CD14-positive monocyte (primary cell): ENCODE data around the gene SPG7. TPM values are rescaled to one million over a fixed set of nuclear protein-coding genes. Genes with fewer than 3 reads are reported as not detected.

Experiments used
- DNase-seq, 3 donors: peaks; one replicate each; pipeline ENCODE4 v3.0.0-alpha.2; 2011 to 2022
- H2AFZ ChIP-seq: 2 replicates; pipeline ENCODE4 v1.6.0; 2012; ENCODE audit warnings: mild to moderate bottlenecking, low read depth, low read length, inconsistent platforms; ENCODE audit not compliant: insufficient read depth, poor library complexity, severe bottlenecking
- H3K27ac ChIP-seq, 2 donors: 1 replicate in 1 of 2; 2 replicates in 1 of 2; pipeline ENCODE4 v1.5.1; 2012 to 2013; ENCODE audit warnings: low read length in 2 of 2, control low read depth in 1 of 2, inconsistent platforms in 1 of 2, low read depth in 1 of 2, mild to moderate bottlenecking in 1 of 2
- H3K27me3 ChIP-seq, 2 donors: one replicate each; pipeline versions ENCODE4 v1.6.0 to v1.6.1; 2011 to 2013; ENCODE audit warnings: low read length in 2 of 2; ENCODE audit not compliant: control insufficient read depth in 2 of 2, insufficient read depth in 2 of 2
- H3K36me3 ChIP-seq, 2 donors: replicated peaks in 1 of 2; 1 replicate in 1 of 2; 2 replicates in 1 of 2; pipeline versions ENCODE4 v1.5.1 to v1.6.1; 2012 to 2013; ENCODE audit warnings: low read length in 2 of 2, control low read depth in 1 of 2, inconsistent platforms in 1 of 2, mild to moderate bottlenecking in 1 of 2; ENCODE audit not compliant: insufficient read depth in 2 of 2, control insufficient read depth in 1 of 2
- H3K4me1 ChIP-seq, 2 donors: 1 replicate in 1 of 2; 2 replicates in 1 of 2; pipeline versions ENCODE4 v1.5.1 to v1.6.1; 2012 to 2013; ENCODE audit warnings: low read length in 2 of 2, control low read depth in 1 of 2, inconsistent platforms in 1 of 2, mild to moderate bottlenecking in 1 of 2, moderate library complexity in 1 of 2; ENCODE audit not compliant: insufficient read depth in 2 of 2, control insufficient read depth in 1 of 2
- H3K4me2 ChIP-seq: replicated peaks from 2 replicates; pipeline ENCODE3; 2012; ENCODE audit warnings: low read length, moderate library complexity, mild to moderate bottlenecking; ENCODE audit not compliant: poor library complexity, severe bottlenecking; ENCODE audit errors: extremely low read depth
- H3K4me3 ChIP-seq, 3 experiments: fragments of 200-600 bp in 1 of 3; sonication (generic) in 1 of 3; replicated peaks in 1 of 3; 1 replicate in 2 of 3; 2 replicates in 1 of 3; pipeline ENCODE4 v1.5.1; 2011 to 2013; ENCODE audit warnings: low read length in 3 of 3, mild to moderate bottlenecking in 3 of 3, control low read depth in 2 of 3, low read depth in 2 of 3, inconsistent platforms in 1 of 3, moderate library complexity in 1 of 3
- H3K79me2 ChIP-seq: 2 replicates; pipeline ENCODE4 v1.6.0; 2012; ENCODE audit warnings: mild to moderate bottlenecking, control low read depth, inconsistent platforms, low read length, moderate library complexity; ENCODE audit not compliant: insufficient read depth
- H3K9ac ChIP-seq: 2 replicates; pipeline ENCODE4 v1.6.0; 2017; ENCODE audit warnings: low read length, mild to moderate bottlenecking; ENCODE audit not compliant: insufficient read depth, poor library complexity, severe bottlenecking
- H3K9me3 ChIP-seq, 2 donors: replicated peaks in 1 of 2; 1 replicate in 1 of 2; 2 replicates in 1 of 2; pipeline versions ENCODE4 v1.5.1 to v1.6.1; 2012 to 2013; ENCODE audit warnings: low read length in 2 of 2, control low read depth in 1 of 2; ENCODE audit not compliant: control insufficient read depth in 1 of 2, insufficient read depth in 1 of 2
- H4K20me1 ChIP-seq: 2 replicates; pipeline ENCODE4 v1.6.0; 2012; ENCODE audit warnings: mild to moderate bottlenecking, low read length, control low read depth, moderate library complexity; ENCODE audit not compliant: insufficient read depth
- H3K27ac Mint-ChIP-seq, 7 donors: one replicate each; pipeline ENCODE4 v1.8.0; 2020; ENCODE audit warnings: mild to moderate bottlenecking in 7 of 7, mixed read lengths in 7 of 7, moderate library complexity in 6 of 7, inconsistent platforms in 2 of 7
- H3K27me3 Mint-ChIP-seq, 3 donors: one replicate each; pipeline ENCODE4 v1.8.0; 2021 to 2022; ENCODE audit warnings: low read depth in 3 of 3, mild to moderate bottlenecking in 3 of 3, mixed read lengths in 3 of 3, moderate library complexity in 3 of 3, inconsistent platforms in 1 of 3
- H3K36me3 Mint-ChIP-seq, 2 donors: one replicate each; pipeline ENCODE4 v1.8.0; 2020; ENCODE audit warnings: mixed read lengths in 2 of 2, inconsistent platforms in 1 of 2, mild to moderate bottlenecking in 1 of 2
- H3K4me1 Mint-ChIP-seq: one replicate; pipeline ENCODE4 v1.8.0; 2020; ENCODE audit warnings: mild to moderate bottlenecking, mixed read lengths
- H3K4me3 Mint-ChIP-seq, 2 donors: one replicate each; pipeline ENCODE4 v1.8.0; 2020; ENCODE audit warnings: mild to moderate bottlenecking in 2 of 2, mixed read lengths in 2 of 2, moderate library complexity in 1 of 2
- H3K9me3 Mint-ChIP-seq, 7 donors: one replicate each; pipeline ENCODE4 v1.8.0; 2020 to 2022; ENCODE audit warnings: mixed read lengths in 7 of 7, mild to moderate bottlenecking in 6 of 7, moderate library complexity in 6 of 7, inconsistent platforms in 2 of 7
- WGBS: methylation state at CpG from one replicate; pipeline ENCODE4 v1.1.5; 2013; ENCODE audit warnings: missing lambda C conversion rate; ENCODE audit not compliant: insufficient coverage; 5-methylcytosine and 5-hydroxymethylcytosine counted together
- intact Hi-C, 2 donors: fragments of 100-400 bp; cut with micrococcal nuclease; formaldehyde crosslinking; loops; one replicate each; pipeline versions ENCODE4 v1.15.0 to v1.15.1; 2023
- polyA plus RNA-seq, 3 donors: library from polyadenylated mRNA; depleted of rRNA in 1 of 3; unstranded in 2 of 3; stranded (reverse) in 1 of 3; fragments of 300-500 nt in 2 of 3; fragments of >200 nt in 1 of 3; fragmentation: Illumina TruSeq in 2 of 3; gene quantifications; 1 replicate in 2 of 3; 2 replicates in 1 of 3; pipeline ENCODE4 v1.2.3, GENCODE V29; 2012 to 2021
- TF ChIP-seq, protein P1 (sequence below): fragments of 200-600 bp; IDR thresholded peaks from one replicate; pipeline ENCODE4 v1.8.0; 2022; ENCODE audit warnings: antibody characterized with exemption, mild to moderate bottlenecking

SPG7 gene
- polyA plus RNA-seq, 3 donors = 30.3 to 120 (median 34.4) TPM

DNA sequence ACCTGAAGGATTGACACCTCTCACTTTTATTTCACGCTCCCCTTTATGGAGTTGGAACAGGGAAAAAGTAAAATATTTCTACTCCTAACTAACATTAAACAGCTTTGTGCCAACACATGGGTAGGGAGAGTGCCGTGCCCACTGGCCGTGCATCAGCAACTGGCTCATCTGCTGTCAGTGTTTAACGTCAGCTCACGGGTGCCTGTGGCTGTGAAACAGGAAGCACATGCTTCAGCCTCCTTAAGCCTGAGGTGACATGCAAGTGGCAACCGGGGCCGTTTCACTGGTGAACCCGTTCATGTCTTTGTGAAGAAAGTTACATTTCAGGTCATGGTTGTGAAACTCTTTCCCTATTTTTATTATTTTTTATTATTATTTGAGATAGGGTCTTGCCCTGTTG, 3.2 kb downstream of the SPG7 start:
- intact Hi-C loops = no loop called here
- no peak overlapping the region for H3K9ac ChIP-seq
- peaks cover 47% of the 10 kb centered on the region for H3K79me2 ChIP-seq
- H3K4me3 ChIP-seq = no peak overlapping the region
- Mint-ChIP-seq H3K27me3 (no peaks in the 10 kb centered on the region), H3K9me3 (no peaks in the 10 kb centered on the region), H3K4me3 (no peak overlapping the region), H3K36me3 (peaks cover 35 to 53% of the 10 kb centered on the region in 2 donors), H3K4me1 (peaks cover 20% of the 10 kb centered on the region), H3K27ac (peak overlapping the region in 4 of 7 donors; percentile 28 to 74 (median 60))
- H3K36me3 ChIP-seq = peaks cover 37 to 58% of the 10 kb centered on the region in 2 donors
- no peaks in the 10 kb centered on the region for H3K27me3 ChIP-seq
- 7% methylated on average over 4 of the region's 8 CpGs for WGBS
- DNase-seq = no peak
- TF ChIP-seq, protein P1, sequence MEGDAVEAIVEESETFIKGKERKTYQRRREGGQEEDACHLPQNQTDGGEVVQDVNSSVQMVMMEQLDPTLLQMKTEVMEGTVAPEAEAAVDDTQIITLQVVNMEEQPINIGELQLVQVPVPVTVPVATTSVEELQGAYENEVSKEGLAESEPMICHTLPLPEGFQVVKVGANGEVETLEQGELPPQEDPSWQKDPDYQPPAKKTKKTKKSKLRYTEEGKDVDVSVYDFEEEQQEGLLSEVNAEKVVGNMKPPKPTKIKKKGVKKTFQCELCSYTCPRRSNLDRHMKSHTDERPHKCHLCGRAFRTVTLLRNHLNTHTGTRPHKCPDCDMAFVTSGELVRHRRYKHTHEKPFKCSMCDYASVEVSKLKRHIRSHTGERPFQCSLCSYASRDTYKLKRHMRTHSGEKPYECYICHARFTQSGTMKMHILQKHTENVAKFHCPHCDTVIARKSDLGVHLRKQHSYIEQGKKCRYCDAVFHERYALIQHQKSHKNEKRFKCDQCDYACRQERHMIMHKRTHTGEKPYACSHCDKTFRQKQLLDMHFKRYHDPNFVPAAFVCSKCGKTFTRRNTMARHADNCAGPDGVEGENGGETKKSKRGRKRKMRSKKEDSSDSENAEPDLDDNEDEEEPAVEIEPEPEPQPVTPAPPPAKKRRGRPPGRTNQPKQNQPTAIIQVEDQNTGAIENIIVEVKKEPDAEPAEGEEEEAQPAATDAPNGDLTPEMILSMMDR = no peak
- H3K4me2 ChIP-seq = no peak overlapping the region
- peaks cover 6% of the 10 kb centered on the region for H4K20me1 ChIP-seq
- no peaks in the 10 kb centered on the region for H3K9me3 ChIP-seq
- peaks cover 21 to 30% of the 10 kb centered on the region in 2 donors for H3K4me1 ChIP-seq
- H3K27ac ChIP-seq = no peak overlapping the region
- no peak overlapping the region for H2AFZ ChIP-seq

DNA sequence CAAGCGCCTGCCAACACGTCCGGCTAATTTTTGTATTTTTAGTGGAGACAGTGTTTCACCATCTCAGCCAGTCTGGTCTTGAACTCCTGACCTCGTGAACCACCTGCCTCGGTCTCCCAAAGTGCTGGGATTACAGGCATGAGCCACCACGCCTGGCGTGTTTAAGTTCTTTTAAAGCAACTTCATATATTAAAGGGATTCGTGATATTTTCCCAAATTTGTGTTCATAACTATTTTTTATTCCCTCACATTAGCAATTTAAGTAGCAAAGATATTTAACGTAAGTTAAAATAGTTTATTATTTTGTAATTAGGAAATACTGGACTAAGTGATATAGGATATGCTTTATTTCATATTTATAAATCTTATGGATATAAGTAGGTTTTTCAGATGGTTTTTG, 4.2 kb downstream of the SPG7 start:
- intact Hi-C loops = no loop called here
- Histone ChIP-seq H2AFZ (no peak overlapping the region), H3K9ac (no peak overlapping the region), H3K27ac (no peak overlapping the region), H3K4me3 (no peak overlapping the region), H3K27me3 (no peaks in the 10 kb centered on the region), H3K4me1 (peaks cover 12 to 19% of the 10 kb centered on the region in 2 donors), H3K36me3 (peaks cover 45 to 69% of the 10 kb centered on the region in 2 donors), H3K79me2 (peaks cover 47% of the 10 kb centered on the region), H3K9me3 (peaks cover 0 to 2% of the 10 kb centered on the region in 2 donors), H3K4me2 (no peak overlapping the region), H4K20me1 (peaks cover 13% of the 10 kb centered on the region)
- Mint-ChIP-seq H3K36me3 (peaks cover 45 to 64% of the 10 kb centered on the region in 2 donors), H3K4me1 (peaks cover 11% of the 10 kb centered on the region), H3K9me3 (peaks cover 0 to 3% (median 1%) of the 10 kb centered on the region in 7 donors), H3K4me3 (no peak overlapping the region), H3K27me3 (no peaks in the 10 kb centered on the region), H3K27ac (no peak overlapping the region)
- no CpG with 5 or more reads among the region's 9 CpGs for WGBS
- no peak for DNase-seq
- TF ChIP-seq, protein P1 = no peak
